Hematopoietic multipotent progenitor cell treated with erythropoietin and hydrocortisone succinate and interleukin-3 and kit ligand, for 15 days (in vitro differentiated cells): ENCODE data around the gene ENO3.
"Not testable (repeated sequence)": the region's sequence is repeated elsewhere in the genome, so short reads cannot be mapped to it uniquely, and the experiment has no call there.

Experiments used
- DNase-seq: peaks from one replicate; pipeline ENCODE4 v3.0.0-alpha.2; 2015; ENCODE audit warnings: low spot score

ENO3 gene

DNA sequence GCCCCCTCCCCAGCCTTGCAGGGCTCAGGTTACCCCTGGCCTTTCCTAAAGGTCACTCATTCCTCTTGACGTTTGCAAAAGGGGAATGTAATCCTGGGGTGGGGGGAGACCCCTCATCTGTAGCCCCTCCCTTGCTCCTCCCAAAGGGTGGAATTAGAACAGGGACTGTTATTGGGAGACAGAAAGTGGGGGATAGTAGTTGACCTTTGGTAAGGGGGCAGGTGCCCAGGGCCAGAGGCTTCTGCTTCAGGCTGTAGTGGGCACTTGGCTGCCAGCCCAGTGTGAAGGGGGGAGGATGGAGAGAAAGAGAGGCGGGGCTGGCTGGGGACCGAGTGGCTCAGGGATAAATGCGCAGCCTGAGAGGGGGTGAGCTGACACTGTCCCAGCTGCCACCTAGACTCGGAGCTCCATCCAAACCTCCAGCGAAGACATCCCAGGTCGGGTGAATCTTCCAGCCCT lies at the start of gene ENO3:
ENO3 (plus strand) TSS at position 374 of the 459 bp plus-strand sequence. CDS start 711 bp downstream, outside the sequence.
- DNase-seq: no peak

DNA sequence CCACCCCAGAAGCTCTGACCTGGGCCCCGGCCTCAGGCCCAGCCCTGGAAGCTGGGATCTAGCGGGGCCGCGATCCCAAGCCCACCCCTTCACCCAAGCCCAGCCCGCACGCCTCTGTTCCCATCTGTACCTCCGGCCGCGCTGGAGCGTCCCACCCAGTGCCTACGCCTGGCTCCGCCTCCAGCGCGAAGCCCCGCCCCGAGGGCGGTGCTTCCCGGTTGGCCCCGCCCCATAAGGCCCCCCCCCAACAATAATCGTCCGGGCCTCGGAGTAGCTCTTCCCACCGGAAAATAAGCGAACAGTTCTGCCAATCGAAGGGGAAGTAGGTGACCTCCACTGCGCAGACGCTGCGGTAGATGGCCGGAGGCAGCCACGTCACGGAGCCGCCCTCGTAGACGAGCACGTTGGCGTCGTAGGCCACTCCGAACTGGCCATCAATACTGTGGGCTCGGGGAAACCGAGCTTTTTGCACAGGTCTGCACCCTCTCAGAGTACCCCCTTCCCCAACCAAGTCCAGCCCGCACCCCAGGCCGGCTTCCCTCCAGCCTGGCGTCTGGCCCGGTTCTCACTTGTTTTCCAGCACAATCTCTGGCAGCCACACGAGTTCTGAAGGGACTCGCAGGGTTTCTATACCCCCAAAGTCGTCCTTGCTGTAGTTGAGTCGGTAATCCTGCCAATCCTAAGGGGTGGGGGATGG lies 49.1 kb upstream of the ENO3 start:
- DNase-seq: peak; percentile 41

DNA sequence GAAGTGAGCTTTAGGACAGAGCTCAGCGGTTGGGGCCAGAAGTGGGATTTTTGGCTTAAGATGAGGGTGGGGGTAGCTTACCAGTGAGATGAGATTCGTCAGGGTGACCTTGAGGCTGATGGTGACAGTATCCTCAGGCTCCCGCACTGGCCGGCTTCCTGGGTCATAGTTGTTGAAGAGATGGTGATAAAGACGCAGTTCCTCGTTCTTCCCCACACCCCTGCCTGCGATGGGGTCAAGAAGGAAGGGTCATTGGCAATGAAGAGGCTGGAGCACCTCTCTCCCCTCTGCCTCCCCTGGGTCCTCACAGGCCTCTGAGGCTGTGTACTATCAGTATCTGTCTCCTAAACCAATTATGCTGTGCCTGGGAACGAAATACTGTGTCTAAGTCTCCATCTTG lies 48.4 kb upstream of the ENO3 start:
- no peak for DNase-seq

DNA sequence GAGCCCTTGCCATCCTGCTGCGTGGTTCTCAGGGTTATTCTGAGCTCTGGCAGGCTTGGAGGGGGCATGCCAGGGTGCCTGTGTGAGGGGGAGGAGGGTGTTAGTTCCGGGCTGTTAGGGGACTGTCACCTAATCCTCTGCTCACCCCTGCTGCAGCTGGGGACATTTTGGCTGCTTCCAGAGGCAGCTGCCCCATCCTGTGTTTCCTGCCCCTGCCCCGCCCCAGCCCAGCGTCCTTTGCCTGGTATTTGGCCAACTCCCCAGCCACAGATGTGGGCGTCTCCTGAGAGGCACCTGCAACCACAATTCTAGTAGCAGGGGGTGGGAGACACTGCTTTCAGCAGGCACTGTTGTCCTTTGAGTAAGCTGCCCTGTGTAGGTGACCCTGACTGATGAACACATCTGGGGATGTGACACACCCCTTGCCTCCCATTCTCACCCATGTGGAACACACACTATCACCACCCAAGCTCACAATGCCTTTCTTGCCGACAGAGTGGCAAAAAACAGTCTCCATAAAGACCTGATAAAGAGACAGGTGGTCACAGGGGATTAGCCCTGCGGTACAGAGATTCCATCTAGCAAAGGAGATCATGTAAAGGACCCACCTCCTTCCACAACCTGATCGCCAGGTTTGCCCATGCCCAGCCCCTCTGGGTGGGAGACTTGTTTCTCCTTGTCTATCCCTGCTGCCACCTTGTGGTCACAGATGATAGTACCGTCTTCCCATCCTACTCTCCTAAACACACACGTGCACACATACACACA lies 47.7 kb upstream of the ENO3 start, which contains the start of gene CHRNE:
CHRNE (minus strand) TSS at position 48 of the 768 bp plus-strand sequence; CDS start at position 13, 35 bp downstream.
- DNase-seq: peak; percentile 84

DNA sequence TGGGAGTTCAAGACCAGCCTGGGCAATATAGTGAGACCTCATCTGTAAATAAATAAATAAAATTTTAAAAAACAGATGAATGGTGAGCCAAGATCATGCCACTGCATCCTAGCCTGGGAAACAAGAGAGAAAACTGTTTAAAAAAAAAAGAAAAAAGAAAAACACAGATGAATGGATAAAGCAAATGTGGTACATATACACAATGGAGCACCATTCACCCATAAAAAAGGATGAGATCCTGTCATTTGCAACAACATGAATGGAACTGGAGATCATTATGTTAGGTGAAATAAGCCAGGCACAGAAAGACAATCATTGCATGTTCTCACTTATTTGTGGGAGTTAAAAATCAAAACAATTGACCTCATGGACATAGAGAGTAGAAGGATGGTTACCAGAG lies 44.3 kb upstream of the ENO3 start:
- not testable (repeated sequence) for DNase-seq

DNA sequence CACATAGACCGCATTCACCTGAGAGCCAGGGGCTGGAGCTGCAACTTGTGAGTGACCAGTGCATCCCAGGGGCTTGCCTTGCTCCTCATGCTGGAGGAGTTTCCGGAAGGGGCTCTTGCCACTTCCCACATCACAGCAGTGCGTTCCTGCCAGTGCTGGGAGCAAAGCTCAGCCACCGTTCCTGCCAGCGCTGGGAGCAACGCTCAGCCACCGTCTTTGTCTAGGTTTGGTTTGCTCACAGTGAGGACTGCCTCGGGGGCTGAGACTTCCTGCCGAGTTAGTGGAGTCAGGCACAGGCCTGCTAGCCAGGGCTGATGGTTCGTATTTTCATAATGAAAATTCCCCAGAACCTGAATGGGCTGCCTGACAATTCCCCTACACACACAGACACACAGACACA lies 42.6 kb upstream of the ENO3 start:
- DNase-seq: no peak

DNA sequence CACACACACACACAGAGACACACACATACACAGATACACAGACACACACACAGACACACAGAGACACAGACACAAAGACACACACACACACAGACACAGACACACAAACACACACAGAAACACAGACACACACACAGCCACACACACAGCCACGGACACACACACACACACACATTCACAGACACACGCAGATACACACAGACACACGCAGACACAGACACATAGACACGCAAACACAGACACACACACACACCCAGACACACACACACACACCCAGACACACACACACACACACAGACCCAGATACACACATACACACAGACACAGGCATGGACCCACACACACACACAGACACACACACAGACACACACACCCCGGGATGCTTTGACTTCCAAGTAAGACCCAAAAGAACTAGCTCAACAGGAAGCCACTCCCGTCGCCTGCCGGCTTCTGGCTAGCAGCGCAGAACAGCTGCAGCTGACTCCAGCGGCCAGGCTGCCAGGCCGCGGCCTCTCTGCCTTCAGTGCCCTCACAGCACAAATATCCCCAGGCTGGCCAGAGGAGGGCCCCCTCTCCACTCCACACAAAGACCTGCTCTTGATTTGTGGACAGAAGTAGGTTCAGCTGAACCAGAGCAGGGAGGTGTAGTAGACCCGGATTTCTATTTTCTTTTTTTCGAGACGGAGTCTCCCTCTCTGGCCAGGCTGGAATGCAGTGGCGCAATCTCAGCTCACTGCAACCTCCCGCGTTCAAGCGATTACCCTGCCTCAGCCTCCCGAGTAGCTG lies 42.0 kb upstream of the ENO3 start:
- peak; percentile 73 for DNase-seq

DNA sequence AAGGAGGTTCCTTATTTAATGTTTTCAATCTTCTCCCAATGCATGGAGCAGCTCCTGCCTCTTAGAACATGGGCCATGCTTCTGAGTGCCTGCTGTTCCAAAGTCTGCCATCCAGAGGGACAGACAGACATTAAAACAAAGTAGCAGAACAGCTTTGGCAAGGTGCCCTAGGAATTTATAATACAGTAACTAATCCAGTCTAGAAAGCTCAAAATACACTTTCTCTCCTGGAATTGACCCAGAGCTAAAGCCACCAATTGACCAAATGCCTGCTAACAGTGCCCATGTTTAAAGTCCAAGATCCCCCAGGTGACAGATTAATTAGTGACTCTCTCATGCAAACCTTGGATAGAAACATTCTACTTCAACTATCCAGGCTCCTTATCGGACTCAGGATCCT lies 36.9 kb upstream of the ENO3 start:
- DNase-seq: no peak

DNA sequence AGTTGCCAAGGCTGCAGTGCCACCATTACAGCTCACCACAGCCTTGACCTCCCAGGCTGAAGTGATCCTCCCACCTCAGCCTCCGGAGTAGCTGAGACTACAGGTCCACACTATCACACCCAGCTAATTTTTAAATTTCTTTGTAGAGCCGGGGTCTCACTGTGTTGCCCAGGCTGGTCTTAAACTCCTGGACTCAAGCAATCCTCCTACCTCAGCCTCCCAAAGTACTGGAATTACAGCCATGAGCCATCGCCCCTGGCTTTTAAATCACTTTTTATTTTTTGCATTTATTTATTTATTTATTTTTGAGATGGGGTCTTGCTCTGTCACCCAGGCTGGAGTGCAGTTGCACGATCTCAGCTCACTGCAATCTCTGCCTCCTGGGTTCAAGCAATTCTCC lies 36.4 kb upstream of the ENO3 start:
- not testable (repeated sequence) for DNase-seq

DNA sequence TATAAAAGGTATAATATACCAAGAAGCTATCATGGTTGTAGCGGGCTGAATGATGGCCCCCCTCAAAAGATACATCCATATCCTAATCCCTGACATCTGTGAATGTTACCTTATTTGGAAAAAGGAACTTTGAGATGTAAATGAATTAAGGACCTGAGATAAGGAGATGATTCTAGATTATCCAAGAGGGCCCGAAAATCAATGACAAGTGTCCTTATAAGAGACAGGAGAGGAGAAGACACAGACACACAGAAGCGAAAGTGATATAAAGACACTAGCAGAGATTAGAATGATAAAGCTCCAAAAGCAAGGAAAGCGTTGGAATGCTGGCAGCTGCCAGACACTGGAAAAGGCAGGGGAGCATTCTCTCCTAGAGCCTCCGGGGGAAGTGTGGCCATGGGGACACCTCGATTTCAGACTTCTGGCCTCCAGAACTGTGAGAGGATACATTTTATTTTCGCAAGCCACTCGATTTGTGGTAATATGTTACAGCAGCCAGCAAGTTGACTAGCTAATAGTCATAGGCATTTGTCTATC lies 31.3 kb upstream of the ENO3 start:
- DNase-seq: no peak

DNA sequence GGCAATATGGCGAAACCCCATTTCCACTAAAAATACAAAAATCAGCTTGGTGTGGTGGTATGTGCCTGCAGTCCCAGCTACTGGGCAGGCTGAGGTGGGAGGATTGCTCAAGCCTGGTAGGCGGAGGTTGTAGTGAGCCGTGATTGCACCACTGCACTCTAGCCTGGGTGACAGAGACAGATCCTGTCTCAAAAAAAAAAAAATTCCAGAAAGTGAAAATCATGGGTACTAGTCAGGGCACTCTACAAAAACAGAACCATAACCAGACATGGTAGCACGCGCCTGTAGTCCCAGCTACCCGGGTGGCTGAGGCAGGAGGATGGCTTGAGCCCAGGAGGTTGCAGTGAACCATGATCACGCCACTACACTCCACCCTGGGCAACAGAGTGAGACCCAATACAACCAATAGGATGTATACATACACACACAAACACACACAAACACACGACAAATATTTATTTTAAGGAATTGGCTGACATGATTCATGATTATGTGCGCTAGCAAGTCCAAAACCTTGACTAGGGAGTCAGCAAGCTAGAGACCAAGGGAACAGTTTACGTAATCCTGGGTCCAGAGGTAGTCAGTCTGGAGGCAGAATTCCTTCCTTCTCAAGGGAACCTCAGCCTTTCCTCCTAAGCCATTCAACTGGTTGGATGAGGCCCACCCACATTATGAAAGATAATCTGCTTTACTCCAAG lies 30.4 kb upstream of the ENO3 start:
- no peak for DNase-seq

DNA sequence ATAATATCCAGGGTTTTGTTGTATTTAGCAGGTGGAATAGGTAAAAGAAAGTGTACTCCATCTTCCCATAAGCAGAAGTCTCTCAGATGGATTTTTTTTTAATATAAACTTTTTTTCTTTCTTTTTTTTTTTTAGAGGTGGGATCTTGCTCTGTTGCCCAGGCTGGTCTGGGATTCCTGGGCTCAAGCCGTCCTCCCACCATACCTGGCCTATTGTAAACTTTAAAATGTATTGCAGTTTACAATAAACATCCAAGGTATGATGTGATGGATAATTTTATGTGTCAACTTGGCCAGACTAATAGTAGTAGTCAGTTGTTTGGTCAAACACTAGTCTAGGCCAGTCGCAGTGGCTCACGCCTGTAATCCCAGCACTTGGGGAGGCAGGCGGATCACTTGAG lies 29.6 kb upstream of the ENO3 start:
- DNase-seq: no peak

DNA sequence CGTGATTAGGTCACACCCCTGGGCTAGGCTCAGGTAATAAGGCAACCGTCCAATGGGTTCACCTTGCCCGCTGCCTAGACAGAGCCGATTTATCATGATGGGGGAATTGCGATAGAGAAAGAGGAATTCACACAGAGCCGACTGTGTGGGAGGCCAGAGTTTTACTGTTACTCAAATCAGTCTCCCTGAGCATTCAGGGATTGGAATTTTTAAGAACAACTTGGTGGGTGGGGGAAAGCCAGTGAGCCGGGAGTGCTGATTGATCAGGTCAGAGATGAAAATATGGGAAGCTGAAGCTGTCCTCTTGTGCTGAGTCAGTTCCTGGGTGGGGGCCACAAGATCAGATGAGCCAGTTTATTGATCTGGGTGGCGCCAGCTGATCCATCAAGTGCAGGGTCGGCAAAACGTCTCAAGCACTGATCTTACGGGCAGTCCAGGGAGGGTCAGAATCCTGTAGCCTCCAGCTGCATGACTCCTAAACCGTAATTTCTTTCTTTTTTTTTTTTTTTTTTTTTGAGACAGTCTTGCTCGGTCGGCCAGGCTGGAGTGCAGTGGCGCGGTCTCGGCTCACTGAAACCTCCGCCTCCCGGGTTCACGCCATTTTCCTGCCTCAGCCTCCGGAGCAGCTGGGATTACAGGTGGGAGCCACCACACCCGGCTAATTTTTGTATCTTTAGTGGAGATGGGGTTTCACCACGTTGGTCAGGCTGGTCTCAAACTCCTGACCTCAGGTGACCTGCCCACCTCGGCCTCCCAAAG lies 24.2 kb upstream of the ENO3 start:
- not testable (repeated sequence) for DNase-seq

DNA sequence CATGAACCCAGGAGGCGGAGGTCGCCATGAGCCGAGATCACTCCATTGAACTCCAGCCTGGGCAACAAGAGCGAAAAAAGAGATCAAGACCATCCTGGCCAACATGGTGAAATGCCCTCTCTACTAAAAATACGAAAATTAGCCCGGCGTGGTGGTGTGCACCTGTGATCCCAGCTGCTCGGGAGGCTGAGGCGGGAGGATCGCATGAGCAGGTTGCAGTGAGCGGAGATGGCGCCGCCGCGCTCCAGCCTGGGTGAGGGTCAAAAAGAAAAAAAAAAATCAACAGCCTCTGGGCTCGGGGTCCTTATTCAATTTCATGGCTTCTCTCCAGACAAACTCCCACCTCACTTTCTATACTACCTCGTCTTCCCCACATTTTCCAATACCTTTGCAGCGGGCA lies 22.0 kb upstream of the ENO3 start:
- DNase-seq: no peak

DNA sequence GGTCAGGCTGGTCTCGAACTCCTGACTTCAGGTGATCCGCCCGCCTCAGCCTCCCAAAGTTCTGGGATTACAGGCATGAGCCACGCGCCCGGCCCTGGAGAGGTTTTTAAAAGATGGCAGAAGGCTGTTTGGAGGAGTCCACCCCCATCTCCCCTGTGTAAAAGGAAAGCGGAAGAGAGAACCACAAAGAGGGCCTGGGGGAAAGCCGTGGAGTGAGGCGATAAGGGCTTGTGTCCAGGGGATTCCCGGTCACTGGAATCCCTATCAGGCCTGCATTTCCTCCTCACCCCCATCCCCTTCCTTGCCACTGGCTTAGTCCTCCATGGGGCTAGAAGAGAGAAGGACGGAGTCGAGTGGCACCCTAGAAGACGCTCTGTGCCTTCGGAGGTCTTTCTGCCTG lies 19.0 kb upstream of the ENO3 start, which contains the start of gene GP1BA:
GP1BA (plus strand) TSS at position 315 of the 400 bp plus-strand sequence. CDS start 328 bp downstream, outside the sequence.
- DNase-seq: no peak

DNA sequence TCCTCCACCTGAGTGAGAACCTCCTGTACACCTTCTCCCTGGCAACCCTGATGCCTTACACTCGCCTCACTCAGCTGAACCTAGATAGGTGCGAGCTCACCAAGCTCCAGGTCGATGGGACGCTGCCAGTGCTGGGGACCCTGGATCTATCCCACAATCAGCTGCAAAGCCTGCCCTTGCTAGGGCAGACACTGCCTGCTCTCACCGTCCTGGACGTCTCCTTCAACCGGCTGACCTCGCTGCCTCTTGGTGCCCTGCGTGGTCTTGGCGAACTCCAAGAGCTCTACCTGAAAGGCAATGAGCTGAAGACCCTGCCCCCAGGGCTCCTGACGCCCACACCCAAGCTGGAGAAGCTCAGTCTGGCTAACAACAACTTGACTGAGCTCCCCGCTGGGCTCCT lies 18.2 kb upstream of the ENO3 start:
- no peak for DNase-seq

DNA sequence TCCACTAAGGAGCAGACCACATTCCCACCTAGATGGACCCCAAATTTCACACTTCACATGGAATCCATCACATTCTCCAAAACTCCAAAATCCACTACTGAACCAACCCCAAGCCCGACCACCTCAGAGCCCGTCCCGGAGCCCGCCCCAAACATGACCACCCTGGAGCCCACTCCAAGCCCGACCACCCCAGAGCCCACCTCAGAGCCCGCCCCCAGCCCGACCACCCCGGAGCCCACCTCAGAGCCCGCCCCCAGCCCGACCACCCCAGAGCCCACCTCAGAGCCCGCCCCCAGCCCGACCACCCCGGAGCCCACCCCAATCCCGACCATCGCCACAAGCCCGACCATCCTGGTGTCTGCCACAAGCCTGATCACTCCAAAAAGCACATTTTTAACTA lies 17.3 kb upstream of the ENO3 start:
- no peak for DNase-seq

DNA sequence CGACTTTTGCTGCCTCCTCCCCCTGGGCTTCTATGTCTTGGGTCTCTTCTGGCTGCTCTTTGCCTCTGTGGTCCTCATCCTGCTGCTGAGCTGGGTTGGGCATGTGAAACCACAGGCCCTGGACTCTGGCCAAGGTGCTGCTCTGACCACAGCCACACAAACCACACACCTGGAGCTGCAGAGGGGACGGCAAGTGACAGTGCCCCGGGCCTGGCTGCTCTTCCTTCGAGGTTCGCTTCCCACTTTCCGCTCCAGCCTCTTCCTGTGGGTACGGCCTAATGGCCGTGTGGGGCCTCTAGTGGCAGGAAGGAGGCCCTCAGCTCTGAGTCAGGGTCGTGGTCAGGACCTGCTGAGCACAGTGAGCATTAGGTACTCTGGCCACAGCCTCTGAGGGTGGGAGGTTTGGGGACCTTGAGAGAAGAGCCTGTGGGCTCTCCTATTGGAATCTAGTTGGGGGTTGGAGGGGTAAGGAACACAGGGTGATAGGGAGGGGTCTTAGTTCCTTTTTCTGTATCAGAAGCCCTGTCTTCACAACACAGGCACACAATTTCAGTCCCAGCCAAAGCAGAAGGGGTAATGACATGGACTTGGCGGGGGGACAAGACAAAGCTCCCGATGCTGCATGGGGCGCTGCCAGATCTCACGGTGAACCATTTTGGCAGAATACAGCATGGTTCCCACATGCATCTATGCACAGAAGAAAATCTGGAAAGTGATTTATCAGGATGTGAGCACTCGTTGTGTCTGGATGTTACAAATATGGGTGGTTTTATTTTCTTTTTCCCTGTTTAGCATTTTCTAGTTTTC lies 16.5 kb upstream of the ENO3 start:
- no peak for DNase-seq

DNA sequence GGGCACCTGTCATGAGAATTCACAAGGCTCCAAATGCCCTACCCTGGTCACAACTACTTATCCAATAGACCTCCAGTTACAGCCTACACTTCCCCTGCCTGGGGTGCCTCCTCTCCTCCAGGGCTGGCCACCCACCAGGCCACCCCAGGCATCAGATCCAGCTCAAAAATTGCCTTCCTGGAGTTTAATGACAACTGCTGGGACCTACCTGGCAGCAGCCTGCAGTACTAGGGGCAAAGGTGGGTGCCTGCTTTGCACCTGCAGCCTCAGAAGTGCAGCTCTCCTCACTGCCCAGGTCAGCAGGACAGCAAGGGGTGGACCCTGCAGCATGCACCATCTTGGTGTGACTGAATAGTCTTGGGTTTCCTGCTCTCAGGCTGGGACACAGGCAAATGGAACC lies 15.3 kb upstream of the ENO3 start:
- no peak for DNase-seq

DNA sequence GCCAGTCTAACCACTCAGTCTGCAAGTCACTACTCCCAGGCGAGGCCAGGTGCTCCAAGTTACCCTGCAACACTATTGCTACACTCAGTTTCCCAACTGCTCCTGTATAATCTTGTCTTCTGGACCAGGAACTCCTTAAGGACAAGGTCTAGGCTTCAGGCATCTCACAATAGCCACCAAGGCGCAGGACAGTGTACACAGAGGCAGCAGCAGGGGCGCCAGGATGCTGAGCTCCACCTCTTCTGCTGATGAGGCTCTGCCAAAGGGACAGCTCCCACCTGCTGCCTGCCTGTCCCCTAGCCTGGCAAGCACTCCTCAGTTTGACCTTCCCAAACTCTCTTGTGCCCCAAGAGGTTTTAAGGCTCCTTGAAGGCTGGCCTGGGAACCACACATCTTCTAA lies 14.5 kb upstream of the ENO3 start:
- DNase-seq: no peak
